ENCODE results near the gene ELOF1.
"Not testable (repeated sequence)": the region's sequence is repeated elsewhere in the genome, so short reads cannot be mapped to it uniquely, and the experiment has no call there.

Gene ELOF1

DNA sequence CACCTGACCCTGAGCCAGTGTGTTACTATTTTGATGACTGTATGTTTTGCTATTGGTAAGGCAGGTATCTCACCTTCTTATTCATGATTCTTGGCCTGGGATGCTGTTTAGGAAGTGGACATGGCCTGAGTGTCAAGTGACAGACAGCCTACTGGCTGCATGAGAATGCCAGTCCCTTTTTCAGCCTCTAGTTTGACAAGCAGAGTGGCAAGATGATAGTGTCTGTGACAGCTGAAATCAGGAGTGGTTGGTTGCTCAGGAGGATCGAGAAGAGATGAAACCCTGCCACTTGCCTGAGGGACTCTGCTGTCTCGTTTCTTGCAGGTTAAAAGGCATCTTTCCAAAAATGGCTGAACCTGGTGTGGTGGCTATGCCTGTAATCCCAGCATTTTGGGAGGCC lies 7.1 kb upstream of the ELOF1 start:
- no peak for DNase-seq

DNA sequence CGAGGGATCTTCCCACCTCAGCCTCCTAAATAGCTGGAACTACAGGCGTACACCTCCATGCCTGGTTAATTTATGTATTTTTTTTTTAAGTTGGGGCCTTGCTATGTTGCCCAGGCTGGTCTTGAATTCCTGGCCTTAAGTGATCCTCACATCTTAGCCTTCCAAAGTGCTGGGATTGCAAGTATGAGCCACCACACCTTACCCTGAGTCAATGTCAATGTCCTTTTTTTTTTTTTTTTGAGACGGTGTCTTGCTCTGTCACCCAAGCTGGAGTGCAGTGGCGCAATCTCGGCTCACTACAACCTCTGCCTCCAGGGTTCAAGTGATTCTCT lies 6.6 kb upstream of the ELOF1 start:
- not testable (repeated sequence) for DNase-seq

DNA sequence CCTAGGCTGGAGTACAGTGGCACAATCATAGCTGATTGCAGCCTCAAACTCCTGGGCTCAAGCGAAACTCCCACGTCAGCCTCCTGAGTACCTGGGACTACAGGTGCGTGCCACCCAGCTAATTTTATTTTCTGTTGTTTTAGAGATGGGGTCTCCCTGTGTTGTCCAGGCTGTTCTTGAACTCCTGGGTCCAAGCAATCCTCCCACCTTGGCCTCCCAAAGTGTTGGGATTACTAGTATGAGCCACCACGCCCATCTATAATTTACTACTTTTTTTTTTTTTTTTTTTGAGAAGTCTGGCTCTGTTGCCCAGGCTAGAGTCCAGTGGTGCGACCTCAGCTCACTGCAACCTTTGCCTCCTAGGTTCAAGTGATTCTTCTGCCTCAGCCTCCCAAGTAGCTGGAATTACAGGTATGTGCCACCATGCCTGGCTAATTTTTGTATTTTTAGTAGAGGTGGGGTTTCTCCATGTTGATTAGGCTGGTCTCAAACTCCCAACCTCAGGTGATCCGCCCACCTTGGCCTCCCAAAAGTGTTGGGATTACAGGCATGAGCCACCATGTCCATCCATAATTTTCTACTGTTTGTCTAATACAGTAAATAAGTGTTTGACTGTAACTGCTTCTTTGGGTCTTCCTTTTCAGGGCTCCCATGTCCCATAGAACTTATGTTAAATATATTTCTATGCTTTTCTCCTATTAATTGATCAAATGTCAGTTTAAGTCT lies 5.2 kb upstream of the ELOF1 start:
- not testable (repeated sequence) for DNase-seq

GRCh38 chr19:11563532-11563931 lies 4.5 kb upstream of the ELOF1 start:
- DNase-seq, result no peak

GRCh38 chr19:11560404-11561051 lies 1.5 kb upstream of the ELOF1 start:
- DNase-seq, result peak; percentile 69

DNA sequence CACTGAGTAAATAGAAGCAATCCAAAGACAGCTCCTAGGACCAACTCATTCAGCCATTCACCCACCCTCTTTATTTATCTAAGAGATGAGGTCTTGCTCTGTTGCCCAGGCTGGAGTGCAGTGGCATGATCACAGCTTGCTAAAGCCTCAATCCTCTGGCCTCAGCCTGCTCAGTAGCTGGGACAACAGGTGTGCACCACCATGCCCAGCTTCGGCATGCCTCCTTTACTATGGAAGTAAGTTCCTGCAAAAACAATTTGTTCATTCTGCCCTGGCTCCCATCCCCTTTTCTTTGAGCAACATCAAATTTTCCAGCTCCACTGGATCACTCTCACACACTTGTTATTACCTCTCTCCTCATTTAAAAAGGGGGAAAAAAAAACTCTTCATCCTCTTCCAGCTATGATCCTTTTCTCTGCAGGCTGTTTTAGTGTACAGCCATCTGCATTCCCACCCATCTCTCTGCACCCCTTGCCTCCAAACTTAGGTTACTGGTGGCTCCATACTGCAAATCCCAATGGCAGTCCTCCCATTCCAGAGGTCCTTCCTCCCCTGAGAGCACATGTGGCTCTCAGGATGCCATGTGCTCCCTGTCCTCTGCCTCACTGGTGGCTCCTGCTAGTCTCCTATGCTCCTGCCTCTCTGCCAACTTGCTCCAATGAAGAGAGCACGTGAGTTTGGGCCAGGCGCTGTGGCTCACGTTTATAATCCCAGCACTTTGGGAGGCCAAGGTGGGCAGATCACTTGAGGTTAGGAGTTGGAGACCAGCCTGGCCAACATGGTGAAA lies 2.2 kb downstream of the ELOF1 start:
- DNase-seq, result no peak

GRCh38 chr19:11555246-11555645 lies 3.8 kb downstream of the ELOF1 start:
- no peak for DNase-seq

GRCh38 chr19:11554160-11554559 lies 4.9 kb downstream of the ELOF1 start:
- DNase-seq, result no peak

DNA sequence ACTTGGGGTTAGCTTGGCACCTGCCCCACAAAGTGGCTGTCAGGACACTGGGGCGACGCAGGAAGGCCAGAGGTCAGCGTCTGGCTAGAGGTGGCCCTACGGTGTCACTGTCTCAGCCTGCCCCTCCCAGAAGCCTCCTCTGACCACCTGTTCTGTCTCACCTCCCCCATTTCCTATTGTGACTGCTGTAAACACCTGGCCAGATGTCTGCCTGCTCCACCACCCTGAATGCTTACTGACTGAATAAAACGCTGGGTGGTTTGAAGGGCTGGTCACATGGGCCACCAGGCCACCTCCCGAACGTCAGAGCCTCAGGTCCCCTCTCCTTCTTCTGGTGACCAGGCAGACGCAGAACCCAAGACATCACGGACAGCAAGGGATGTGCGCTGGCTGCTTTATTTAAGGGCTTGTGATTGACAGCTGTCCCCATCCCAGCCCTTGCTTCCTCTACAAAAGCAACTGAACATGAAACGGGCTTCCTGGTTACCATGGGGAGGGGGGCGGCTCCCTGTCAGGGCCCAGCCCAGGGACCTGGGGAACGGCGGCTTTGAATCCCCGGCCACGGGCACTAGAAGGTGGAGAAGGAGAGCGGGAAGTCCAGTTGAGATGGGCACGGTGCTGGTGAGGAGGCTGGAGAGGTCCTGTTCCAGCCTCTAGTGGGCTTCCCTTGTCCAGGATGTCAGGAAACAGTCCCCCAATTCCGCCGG lies 6.2 kb downstream of the ELOF1 start:
- no peak for DNase-seq

- DNase-seq, result no peak
Observed at GRCh38 chr19:11551603-11552235, 7.3 kb downstream of the ELOF1 start.

- DNase-seq, result no peak
Observed at GRCh38 chr19:11550265-11550664, 8.8 kb downstream of the ELOF1 start.

GRCh38 chr19:11549386-11549953 lies 9.6 kb downstream of the ELOF1 start:
- no peak for DNase-seq

GRCh38 chr19:11547929-11548700 lies 10.9 kb downstream of the ELOF1 start:
- no peak for DNase-seq

DNA sequence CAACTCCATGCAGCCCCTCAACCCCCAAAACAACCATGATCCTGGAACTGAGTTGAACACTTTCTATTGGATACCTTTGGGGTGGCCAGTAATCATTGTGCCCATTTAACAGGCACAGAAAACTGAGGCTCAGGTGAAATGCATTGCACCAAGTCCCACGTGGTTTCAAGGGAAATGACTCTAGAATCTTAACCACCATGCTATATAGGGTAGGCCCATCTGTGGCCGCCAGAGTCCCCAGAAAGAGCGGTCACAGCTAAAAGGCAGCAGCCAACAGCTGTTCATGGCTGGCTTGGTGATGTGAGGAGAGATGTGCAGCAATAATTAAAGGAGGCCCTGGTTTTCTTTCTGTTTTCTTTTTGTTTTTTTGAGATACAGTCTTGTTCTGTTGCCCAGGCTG lies 17.8 kb downstream of the ELOF1 start:
- DNase-seq, result no peak

- DNase-seq, result peak; percentile 36
Observed at GRCh38 chr19:11540645-11541044, 18.4 kb downstream of the ELOF1 start.

- peak; percentile 81 for DNase-seq
Observed at GRCh38 chr19:11539495-11540365, 19.3 kb downstream of the ELOF1 start.

DNA sequence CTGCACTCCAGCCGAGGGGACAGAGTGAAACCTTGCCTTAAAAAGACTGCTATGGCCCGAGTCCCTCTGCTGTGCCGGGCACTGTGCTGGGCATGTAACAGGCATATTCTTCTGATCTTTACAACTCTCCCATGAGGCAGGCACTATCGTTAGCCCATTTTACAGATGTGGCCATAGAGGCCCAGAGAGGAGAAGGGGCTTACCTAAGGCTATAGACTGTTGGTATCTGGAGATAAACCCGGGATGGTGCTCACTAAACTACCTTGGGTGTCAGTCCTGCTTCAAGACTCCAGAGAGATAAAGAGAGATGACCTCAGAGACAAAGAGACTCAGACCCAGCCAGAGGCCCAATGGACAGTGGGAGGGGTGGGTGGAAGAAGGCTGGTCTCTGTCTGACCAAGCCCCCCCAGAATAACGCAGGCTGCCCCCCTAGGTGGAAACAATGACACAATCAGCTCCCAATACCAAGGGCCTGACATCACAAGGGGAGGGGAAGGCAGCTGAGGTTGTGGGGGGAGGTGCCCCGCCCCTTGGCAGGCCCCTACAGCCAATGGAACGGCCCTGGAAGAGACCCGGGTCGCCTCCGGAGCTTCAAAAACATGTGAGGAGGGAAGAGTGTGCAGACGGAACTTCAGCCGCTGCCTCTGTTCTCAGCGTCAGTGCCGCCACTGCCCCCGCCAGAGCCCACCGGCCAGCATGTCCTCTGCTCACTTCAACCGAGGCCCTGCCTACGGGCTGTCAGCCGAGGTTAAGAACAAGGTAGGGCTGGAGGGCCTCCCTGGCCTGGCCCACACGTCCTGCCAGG lies 20.6 kb downstream of the ELOF1 start, which contains the start of gene CNN1:
CNN1 (plus strand) TSS at position 620 of the 805 bp plus-strand sequence; CDS start at position 697, 77 bp downstream.
- DNase-seq, result peak; percentile 97

DNA sequence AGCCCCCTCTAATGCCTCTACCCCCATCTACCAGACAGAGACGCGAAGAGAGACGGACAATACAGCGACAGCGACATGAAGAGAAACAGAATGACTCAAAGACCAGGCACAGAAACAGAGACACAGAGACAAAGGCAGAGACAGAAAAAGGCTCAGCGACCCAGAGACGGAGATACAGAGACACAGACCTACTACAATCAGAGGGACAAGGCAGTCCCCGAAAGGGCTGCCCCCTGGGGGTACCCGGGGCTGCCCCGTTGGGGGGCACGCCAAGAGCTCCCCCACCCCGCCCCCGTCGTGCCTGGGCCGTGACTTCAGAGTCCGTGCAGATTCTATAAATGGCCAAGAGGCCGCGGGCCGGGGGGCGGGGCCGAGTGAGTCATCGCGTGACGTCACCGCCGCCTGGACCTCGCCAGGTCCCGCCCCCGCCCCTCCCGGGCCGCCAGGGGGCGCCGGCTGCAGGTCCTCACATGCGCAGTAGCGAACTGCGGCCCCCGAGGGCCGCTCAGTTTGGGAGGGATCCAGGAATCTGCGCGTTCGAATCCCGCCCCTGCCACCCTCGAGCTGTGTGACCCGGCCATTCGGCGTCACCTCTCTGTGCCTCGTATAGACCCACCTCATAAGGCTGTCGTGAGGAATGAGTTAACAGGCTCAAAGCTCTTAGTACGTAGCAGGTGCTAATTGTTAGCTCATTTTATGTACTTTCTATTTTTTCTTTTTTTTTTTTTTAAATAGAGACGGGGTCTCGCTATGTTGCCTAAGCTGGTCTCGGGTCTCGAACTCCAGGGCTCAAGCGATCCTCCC lies 23.0 kb downstream of the ELOF1 start:
- peak; percentile 88 for DNase-seq

Measured in fibroblast of skin of back (primary cell).